Omental fat pad (tissue), 4 donors: Measurements from ENCODE around the gene GMDS. TPM values are rescaled to one million over a fixed set of nuclear protein-coding genes. Genes with fewer than 3 reads are reported as not detected.

ENCODE experiments used
- ATAC-seq: fragments of 150-250 bp; one replicate; pipeline ENCODE4 v1.9.1; 2016; ENCODE audit warnings: mild to moderate bottlenecking, moderate library complexity; ENCODE audit not compliant: low FRiP score
- DNase-seq: peaks from one replicate; pipeline ENCODE4 v3.0.0-alpha.2; 2019; ENCODE audit warnings: low spot score
- total RNA-seq, 4 donors: library from RNA; depleted of rRNA; stranded (reverse); fragments of >200 nt; gene quantifications; one replicate each; pipeline ENCODE4 v1.1.0, GENCODE V29; 2016
- TF ChIP-seq, protein P1 (sequence below), 3 donors: fragments of 450-650 bp; IDR thresholded peaks; one replicate each; pipeline ENCODE4 v1.5.1; 2016 to 2017; ENCODE audit warnings: antibody characterized with exemption in 3 of 3, mild to moderate bottlenecking in 3 of 3, moderate library complexity in 2 of 3

The GMDS gene
- total RNA-seq, 4 donors from 2014 or later: 5.6 to 20.6 (median 10.7) TPM

DNA sequence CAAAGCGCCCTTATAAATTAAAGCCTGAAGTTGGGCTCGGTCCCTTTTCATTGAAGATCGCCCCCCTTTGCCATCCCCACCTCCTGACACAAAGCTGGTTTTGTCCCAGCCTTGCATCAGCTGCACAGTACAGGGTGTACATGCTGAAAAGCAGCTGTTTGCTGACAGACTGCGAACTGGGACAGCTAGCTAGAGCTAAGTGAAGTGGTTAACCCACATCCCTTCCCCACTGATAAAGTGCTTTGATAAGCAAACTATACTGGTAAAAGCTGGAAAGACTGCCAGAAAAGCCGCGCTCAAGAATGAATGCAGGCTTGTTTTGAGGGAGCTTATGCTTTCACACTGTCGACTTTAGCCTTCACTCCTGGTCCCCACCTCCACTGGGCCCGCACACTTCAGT lies 207.3 kb downstream of the GMDS start:
- TF ChIP-seq, protein P1, sequence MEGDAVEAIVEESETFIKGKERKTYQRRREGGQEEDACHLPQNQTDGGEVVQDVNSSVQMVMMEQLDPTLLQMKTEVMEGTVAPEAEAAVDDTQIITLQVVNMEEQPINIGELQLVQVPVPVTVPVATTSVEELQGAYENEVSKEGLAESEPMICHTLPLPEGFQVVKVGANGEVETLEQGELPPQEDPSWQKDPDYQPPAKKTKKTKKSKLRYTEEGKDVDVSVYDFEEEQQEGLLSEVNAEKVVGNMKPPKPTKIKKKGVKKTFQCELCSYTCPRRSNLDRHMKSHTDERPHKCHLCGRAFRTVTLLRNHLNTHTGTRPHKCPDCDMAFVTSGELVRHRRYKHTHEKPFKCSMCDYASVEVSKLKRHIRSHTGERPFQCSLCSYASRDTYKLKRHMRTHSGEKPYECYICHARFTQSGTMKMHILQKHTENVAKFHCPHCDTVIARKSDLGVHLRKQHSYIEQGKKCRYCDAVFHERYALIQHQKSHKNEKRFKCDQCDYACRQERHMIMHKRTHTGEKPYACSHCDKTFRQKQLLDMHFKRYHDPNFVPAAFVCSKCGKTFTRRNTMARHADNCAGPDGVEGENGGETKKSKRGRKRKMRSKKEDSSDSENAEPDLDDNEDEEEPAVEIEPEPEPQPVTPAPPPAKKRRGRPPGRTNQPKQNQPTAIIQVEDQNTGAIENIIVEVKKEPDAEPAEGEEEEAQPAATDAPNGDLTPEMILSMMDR (IDR thresholded peaks at IDR 0.05): no peak
- ATAC-seq: no peak
- no peak for DNase-seq

DNA sequence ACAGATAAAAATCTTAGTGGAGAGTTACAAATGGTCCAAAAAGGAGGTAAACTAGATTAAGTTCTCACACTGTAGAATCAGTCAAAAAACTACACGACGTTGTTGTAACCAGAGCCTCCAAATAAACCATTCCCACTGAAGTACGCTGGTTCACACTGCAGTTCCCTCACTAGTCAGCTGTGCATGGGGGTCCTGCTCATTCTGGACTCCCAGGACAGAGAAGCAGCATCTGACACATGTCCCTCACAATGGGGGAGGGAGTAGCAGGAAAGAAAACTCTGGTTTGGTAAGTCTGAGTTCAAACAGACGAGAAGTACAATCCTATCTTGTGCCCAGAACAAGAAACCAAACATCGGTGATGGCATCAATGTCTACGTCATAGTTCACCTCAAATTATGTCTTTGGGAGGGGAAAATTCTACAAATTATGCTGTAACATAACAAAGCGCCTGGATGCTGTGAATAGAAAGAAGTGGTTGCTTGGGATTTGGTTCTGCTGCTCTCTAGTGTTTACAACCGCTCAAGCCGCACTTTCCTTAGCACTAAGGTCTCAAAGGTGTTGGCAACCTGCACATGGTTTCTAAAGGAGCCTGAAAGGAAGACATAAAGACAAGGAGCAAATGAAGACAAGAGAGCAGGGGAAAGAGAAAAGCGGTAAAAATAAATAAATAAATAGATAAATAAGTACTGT lies 208.0 kb downstream of the GMDS start:
- no peak for ATAC-seq
- no peak for DNase-seq
- TF ChIP-seq, protein P1 (IDR thresholded peaks at IDR 0.05): no peak

DNA sequence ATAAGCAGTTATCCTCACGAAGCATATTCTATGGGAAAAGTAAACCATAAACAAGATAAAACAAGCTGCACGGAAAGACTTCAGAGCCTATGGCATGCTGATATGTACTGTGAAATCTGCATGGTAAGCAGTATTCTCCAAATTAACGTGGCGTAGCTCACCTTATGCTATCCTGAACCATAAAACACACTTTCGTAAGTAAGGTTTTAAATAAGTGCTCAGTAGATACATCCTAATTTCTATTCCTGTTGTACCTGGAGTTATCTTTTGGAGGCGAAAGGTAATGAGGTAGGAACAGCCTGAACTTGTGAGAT lies 208.7 kb downstream of the GMDS start:
- TF ChIP-seq, protein P1 (IDR thresholded peaks at IDR 0.05): no peak
- DNase-seq (no peak), ATAC-seq (no peak)

DNA sequence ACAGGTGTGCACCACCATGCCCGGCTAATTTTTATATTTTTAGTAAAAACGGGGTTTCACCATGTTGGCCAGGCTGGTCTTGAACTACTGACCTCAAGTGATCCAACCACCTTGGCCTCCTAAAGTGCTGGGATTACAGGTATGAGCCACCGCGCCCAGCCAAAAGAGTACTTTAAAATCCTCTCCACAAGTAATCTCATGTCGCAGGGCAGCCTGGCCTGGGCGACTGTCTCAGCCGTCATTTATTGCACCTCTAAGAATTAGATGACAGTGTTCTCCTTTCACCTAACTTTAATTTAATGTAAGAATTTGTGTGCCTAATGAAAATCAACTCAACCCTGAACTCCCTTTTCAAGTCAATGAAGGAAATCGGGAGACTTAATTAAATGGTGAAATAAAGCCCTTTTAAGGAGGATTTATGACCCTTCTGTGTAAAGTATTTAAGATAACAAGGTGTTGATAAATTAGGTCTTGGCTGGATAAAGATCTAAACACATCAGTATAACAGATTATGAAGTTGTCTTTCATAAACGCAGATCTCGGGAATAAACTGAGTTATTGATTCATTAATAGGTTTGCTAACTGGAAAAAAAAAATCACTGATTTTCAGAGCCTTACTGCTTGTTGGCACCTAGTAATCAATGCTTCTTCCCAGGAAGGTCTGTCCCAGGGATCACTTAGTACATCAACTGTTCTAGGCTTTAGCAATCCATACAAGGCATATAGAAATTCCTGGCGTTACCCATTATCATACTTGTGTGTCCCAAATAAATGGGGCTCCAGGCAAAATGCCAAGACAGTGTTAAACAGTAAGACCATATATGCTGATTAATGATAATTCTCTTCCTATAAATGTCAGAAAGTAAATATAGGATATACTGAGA lies 209.3 kb downstream of the GMDS start:
- TF ChIP-seq, protein P1 (IDR thresholded peaks at IDR 0.05): no peak
- DNase-seq (no peak), ATAC-seq (no peak)

DNA sequence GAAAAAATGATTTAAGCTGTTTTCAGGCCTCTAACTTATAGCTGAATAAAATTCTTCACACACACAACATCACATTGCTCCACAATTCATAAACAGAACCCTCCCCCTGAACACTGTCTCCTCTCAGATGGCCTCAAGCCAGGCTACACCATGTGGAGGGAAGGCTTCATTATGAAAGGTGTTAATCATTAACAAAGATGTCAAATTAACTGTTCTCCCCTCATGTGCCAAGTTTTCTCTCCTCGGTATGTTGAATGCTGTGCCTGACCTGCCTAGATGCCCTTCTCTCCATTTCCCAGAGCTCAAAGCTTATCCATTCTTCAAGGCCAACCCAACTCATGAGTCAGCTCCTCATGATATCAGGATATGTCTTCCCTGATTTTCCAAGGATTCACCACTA lies 210.4 kb downstream of the GMDS start:
- DNase-seq (no peak), ATAC-seq (no peak)
- TF ChIP-seq, protein P1 (IDR thresholded peaks at IDR 0.05): no peak

DNA sequence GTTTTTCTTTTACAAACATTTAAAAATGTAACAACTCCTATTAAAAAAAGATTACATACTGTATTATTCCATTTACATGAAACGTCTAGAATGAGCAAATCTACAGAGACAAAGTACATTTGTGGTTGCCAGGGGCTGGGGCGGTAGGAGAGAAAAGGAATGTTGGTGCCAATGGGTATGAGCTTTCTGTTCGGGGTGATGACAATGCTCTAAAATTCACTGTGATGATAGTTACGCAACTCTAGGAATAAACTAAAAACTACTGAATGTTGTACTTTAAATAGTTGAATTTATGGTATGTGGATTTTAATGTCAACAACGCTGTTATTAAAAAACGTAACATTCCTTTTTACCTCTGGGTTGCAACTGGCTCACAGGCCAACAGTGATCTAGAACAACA lies 211.1 kb downstream of the GMDS start:
- no peak for ATAC-seq
- TF ChIP-seq, protein P1 (IDR thresholded peaks at IDR 0.05): no peak
- no peak for DNase-seq

DNA sequence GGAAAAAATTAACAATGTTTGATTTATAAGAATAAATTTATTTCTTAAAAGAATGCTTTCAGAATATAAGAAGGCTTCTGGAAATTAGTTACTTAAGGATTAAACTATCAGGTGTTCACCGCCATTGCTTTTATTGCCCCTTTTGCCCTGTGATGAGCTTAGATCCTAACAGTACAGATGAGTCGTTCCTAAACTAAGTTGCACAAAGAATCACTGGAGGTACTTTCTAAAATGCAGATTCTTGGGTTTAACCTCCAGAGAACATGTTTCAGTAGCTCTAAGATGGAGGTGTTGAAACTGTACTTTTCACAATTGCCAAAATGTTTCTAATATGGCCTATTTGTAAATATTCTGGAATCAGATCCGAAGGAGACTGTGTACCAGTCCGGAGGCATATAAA lies 211.9 kb downstream of the GMDS start:
- DNase-seq: no peak
- ATAC-seq: no peak
- TF ChIP-seq, protein P1 (IDR thresholded peaks at IDR 0.05): no peak
